GM12801 (cell line): ENCODE measurements around the gene HDAC6.

Source experiments
- TF ChIP-seq, protein P1 (sequence below): IDR thresholded peaks from one replicate; pipeline ENCODE4 v1.5.1; 2011; ENCODE audit warnings: control low read depth; ENCODE audit not compliant: insufficient read length; ENCODE audit errors: extremely low read depth

Gene HDAC6

DNA sequence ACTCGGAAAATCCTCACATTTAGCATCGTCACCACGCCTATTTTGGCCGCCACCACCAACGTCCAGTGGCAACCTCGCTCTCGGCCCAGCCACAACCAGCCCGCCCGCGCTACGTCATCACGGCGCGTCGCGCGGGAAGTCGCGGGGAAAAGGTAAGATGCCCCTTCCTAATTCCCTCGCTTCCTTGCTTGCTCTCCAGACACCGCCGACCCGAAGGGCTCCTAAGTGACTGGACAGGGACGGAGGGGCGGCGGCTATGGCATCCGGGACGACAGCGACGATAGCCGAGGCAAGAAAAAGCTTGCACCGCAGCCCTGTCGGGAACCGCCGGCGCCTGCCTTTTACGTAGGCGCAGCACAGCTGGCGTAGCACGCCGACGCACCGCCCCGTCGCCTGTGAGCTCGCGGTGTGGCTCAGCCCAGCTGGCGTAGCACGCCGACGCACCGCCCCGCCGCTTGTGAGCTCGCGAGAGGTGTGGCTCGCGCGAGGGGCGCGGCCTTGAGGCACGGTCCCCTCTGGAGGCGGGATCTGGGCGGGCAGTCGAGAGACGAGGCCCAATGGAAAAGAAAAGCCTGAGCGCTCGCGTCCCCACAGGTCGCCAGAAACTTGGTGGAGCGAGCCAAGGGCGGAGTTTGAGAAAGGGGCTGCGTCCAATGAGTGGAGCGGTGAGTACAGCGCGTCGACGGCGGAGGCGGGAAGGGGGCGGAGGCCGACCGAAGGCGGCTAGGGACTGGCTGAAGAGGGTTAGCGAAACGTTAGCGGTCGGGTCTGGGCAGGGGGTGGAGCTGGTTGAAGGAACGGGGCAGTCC is at the start of gene HDAC6:
Gene HDAC6 (plus strand): TSS at position 788 of the 809 bp plus-strand sequence. CDS start 626 bp downstream, outside the sequence.
- TF ChIP-seq, protein P1, sequence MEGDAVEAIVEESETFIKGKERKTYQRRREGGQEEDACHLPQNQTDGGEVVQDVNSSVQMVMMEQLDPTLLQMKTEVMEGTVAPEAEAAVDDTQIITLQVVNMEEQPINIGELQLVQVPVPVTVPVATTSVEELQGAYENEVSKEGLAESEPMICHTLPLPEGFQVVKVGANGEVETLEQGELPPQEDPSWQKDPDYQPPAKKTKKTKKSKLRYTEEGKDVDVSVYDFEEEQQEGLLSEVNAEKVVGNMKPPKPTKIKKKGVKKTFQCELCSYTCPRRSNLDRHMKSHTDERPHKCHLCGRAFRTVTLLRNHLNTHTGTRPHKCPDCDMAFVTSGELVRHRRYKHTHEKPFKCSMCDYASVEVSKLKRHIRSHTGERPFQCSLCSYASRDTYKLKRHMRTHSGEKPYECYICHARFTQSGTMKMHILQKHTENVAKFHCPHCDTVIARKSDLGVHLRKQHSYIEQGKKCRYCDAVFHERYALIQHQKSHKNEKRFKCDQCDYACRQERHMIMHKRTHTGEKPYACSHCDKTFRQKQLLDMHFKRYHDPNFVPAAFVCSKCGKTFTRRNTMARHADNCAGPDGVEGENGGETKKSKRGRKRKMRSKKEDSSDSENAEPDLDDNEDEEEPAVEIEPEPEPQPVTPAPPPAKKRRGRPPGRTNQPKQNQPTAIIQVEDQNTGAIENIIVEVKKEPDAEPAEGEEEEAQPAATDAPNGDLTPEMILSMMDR: no peak

DNA sequence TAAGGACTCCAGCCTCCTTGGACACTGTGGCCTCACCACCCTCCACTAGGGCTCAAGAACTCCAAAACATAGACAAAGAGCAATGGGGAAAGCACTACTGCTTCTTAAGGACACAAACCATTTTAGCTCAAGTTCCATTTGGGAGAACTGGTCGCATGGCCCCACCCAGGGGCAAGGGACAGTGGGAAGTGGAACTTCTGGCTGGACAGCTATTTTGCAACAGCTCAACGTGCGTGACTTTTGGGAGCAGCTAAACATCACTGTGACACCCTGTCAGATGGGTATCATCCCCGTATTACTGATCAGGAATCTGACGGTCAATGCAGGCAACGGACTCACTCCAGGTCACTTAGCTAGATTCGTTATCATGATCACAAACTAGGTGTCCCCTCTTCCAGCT is 49.4 kb upstream of the HDAC6 start:
- TF ChIP-seq, protein P1: no peak

DNA sequence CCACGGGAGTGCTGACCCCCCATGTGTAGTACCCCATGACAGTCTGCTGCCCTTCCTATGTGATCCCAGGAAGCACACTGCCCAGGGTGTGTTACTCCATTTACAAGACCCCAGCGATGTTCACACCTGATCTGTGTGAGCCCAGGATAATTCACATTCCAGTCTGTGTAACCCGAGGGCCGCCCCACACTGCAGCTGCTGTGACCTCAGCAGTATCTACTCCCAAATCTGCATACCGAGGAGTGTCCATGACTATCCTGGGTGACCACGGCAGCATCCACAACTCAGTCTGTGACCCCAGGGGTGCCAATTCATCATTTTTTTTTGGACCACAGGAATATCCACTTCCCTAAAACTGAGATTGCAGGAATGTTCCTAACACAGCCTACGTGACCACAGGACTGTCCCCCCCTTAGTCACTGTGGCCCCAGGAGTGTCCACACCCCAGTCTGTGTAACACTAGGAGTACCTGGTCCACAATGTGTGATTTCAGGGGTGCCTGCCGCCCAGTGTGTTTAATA is 48.1 kb upstream of the HDAC6 start:
- TF ChIP-seq, protein P1: no peak

DNA sequence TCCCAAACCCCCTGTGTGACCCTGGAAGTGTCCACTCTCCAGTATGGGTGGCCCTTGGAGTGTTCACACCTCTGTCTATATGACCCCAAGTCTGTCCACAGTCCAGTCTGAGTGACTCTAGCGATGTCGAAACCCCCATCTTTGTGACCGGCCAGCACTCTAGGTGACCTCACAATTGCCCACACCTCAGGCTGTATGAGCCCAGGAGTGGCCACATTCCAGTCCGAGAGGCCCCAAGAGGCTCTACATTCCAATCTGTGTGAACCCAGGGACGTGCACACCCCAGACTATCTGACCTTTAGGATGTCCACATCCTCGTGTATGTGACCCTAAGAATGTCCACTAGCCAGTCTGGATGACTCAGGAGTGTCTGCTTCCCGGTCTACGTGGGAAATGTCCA is 47.6 kb upstream of the HDAC6 start:
- TF ChIP-seq, protein P1: no peak

DNA sequence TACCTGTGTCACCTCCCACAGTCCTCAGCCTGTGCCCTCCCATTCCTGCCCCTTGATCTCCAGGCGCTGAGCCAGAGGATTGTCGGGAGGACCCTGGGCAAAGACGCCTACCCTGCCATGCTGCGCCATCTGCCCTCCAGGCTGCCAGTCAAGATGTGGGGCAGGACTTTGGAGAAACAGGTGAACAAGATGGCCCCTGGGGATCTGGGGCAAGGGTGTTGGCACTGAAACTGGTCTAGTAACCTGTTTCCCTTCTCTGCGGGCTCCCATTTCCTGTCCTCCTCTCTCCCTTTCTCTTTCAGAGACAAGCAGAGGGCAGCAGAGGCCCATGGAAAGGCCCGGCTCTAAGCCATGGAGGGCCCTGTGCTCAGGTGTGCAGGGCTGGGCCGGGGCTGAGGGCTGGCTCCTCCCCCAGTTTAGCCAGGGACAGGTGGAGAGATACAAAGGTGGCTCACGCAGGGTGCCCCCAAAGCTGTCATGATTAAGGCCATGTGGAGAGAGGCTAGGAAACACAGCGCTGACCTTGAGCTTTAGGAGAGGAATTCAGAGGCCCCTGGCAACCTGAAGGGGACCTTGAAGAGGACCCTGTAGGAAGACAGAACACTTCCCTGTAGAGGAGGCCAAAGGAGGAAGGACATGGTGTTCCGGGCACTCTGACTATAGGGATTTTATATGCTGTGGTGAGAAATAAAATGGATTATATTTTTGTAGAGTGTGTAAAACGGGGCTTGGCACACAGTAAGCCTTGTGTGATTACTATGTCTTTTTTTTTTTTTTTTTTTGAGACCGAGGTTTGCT is 40.0 kb upstream of the HDAC6 start, which contains the start of gene GLOD5:
Gene GLOD5 (plus strand): TSS at position 74 of the 798 bp plus-strand sequence. CDS start 44 bp downstream, at position 118.
- TF ChIP-seq, protein P1: no peak

DNA sequence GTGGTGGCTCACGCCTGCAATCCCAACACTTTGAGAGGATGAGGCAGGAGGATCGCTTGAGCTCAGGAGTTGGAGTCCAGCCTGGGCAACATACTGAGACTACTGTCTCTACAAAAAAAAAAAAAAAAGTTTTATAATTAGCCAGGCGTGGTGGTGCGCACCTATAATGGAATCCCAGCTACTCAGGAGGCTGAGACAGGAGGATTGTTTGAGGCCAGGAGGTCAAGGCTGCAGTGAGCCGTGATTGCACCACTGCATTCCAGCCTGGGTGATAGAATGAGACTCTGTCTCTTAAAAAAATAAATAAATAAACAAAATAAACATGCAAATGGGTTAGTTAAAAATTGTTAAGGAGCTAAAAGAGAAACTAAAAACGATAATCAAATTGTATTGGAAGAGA is 32.6 kb upstream of the HDAC6 start:
- TF ChIP-seq, protein P1: no peak

DNA sequence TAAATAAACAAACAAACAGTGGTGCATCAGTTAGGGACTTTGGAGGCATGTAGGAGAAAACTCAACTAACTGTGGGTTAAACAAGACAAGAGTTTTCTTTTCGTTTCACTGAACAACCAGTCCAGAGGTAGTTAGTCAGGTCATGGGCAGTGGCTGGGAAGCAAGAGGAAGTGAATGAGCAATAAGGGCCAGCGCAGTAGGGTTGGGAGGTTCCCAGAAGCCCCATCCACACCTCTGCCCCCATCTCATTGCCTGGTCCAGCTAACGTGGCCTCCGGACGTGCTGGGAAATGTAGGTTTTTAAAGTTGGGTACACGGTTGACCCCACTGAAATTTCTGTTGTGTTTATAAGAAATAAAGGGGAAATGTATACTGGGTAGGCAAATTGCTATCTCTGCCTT is 31.6 kb upstream of the HDAC6 start:
- TF ChIP-seq, protein P1: no peak
